A549 (cell line): ENCODE data around the gene CSAD. TPM values are rescaled to one million over a fixed set of nuclear protein-coding genes. Genes with fewer than 3 reads are reported as not detected.

ENCODE experiments used
- ATAC-seq, 2 experiments: fragments of 200-7000 bp in 1 of 2; fragments of >200 bp in 1 of 2; cut with Nextera tagmentation in 1 of 2; cut with Tn5 transposase in 1 of 2; 3 replicates each; pipeline versions ENCODE4 v1.8.0 to v1.9.1; 2018 to 2020; ENCODE audit warnings: mild to moderate bottlenecking in 1 of 2, moderate library complexity in 1 of 2
- CTCF ChIA-PET: fragments of 300-600 bp; sonication (Branson Sonifier 250); formaldehyde crosslinking; extraction: SDS; loops from one replicate; lab custom pipeline; 2021; ENCODE audit warnings: antibody characterized with exemption, inconsistent platforms; lab: Yijun Ruan, JAX
- POLR2A ChIA-PET: fragments of 350-600 bp; formaldehyde crosslinking; extraction: SDS; loops from one replicate; lab custom pipeline; 2021; ENCODE audit warnings: antibody characterized with exemption, inconsistent platforms; lab: Yijun Ruan, JAX
- DNase-seq, 2 experiments: peaks; one replicate each; pipeline versions ENCODE4 v3.0.0 to v3.0.0-alpha.2; 2011 to 2016; ENCODE audit warnings: low read depth in 1 of 2, low spot score in 1 of 2
- FAIRE-seq: peaks from 2 replicates; lab custom pipeline; 2011; peaks lifted over from hg19 to GRCh38; lab: Jason Lieb, UNC
- H3K27ac ChIP-seq, 2 experiments: fragments of >200 bp; sonication (Bioruptor Twin); formaldehyde crosslinking; 3 replicates each; pipeline ENCODE4 v1.5.1; 2016 to 2017
- H3K4me1 ChIP-seq: fragments of >200 bp; sonication (Bioruptor Twin); formaldehyde crosslinking; 3 replicates; pipeline ENCODE4 v1.6.1; 2016
- H3K4me2 ChIP-seq: fragments of >200 bp; sonication (Bioruptor Twin); formaldehyde crosslinking; 3 replicates; pipeline ENCODE4 v1.6.1; 2016
- H3K4me3 ChIP-seq: fragments of >200 bp; sonication (Bioruptor Twin); formaldehyde crosslinking; 3 replicates; pipeline ENCODE4 v1.5.1; 2016
- H3K9me3 ChIP-seq: fragments of >200 bp; sonication (Bioruptor Twin); formaldehyde crosslinking; 3 replicates; pipeline ENCODE4 v1.6.1; 2016
- CEBPB ChIP-seq, 2 experiments: fragments of >200 bp in 1 of 2; sonication (Bioruptor Twin) in 1 of 2; formaldehyde crosslinking in 1 of 2; IDR thresholded peaks; 2 replicates each; pipeline ENCODE4 v1.6.1; 2012 to 2016
- CTCF ChIP-seq: fragments of >200 bp; sonication (Bioruptor Twin); formaldehyde crosslinking; IDR thresholded peaks from 3 replicates; pipeline ENCODE4 v1.5.1; 2016
- EHF ChIP-seq: fragments of 250-450 bp; sonication (Bioruptor Pico); IDR thresholded peaks from 2 replicates; pipeline ENCODE4 v1.5.0; 2020; ENCODE audit warnings: mild to moderate bottlenecking
- EHMT2 ChIP-seq: fragments of 200-600 bp; sonication (generic); IDR thresholded peaks from 2 replicates; pipeline ENCODE4 v1.6.1; 2016; ENCODE audit warnings: antibody characterized with exemption, low read depth, mild to moderate bottlenecking, moderate library complexity
- ELK1 ChIP-seq: fragments of 150-350 bp; IDR thresholded peaks from 2 replicates; pipeline ENCODE4 v1.6.1; 2014; ENCODE audit warnings: low read depth, mild to moderate bottlenecking, low read length
- EP300 ChIP-seq, 2 experiments: fragments of >200 bp; sonication (Bioruptor Twin); formaldehyde crosslinking; IDR thresholded peaks; 2 replicates in 1 of 2; 3 replicates in 1 of 2; pipeline ENCODE4 v1.6.1; 2016 to 2017
- FOXS1 ChIP-seq: fragments of 250-450 bp; sonication (Bioruptor Pico); IDR thresholded peaks from 2 replicates; pipeline ENCODE4 v1.5.0; 2020; ENCODE audit warnings: mild to moderate bottlenecking, moderate library complexity
- GATA3 ChIP-seq: IDR thresholded peaks from 2 replicates; pipeline ENCODE4 v1.6.1; 2012; ENCODE audit warnings: borderline replicate concordance
- HES2 ChIP-seq: fragments of >200 bp; sonication (Bioruptor Twin); formaldehyde crosslinking; IDR thresholded peaks from 2 replicates; pipeline ENCODE4 v1.6.1; 2016
- HEYL ChIP-seq: fragments of 250-450 bp; sonication (Bioruptor Pico); IDR thresholded peaks from 2 replicates; pipeline ENCODE4 v1.8.0; 2021; ENCODE audit warnings: mild to moderate bottlenecking, moderate library complexity
- HOXB5 ChIP-seq: fragments of 250-450 bp; sonication (Bioruptor Pico); IDR thresholded peaks from 2 replicates; pipeline ENCODE4 v1.5.0; 2020; ENCODE audit warnings: mild to moderate bottlenecking, moderate library complexity
- MAX ChIP-seq: IDR thresholded peaks from 2 replicates; pipeline ENCODE4 v1.6.1; 2012
- MAZ ChIP-seq: fragments of 150-350 bp; IDR thresholded peaks from 2 replicates; pipeline ENCODE4 v1.6.1; 2014; ENCODE audit warnings: antibody characterized with exemption, low read depth, low read length, borderline replicate concordance
- NFE2L2 ChIP-seq: fragments of 150-350 bp; conservative IDR thresholded peaks from 2 replicates; pipeline ENCODE4 v1.6.1; 2014; ENCODE audit warnings: low read length
- PHF8 ChIP-seq: fragments of 200-600 bp; sonication (generic); IDR thresholded peaks from 2 replicates; pipeline ENCODE4 v1.6.1; 2016; ENCODE audit warnings: low read depth, mild to moderate bottlenecking, antibody characterized with exemption, moderate library complexity, borderline replicate concordance
- POLR2A ChIP-seq: IDR thresholded peaks from 2 replicates; pipeline ENCODE4 v1.6.1; 2012; ENCODE audit warnings: mild to moderate bottlenecking, low read length
- RAD21 ChIP-seq, 2 experiments: fragments of >200 bp in 1 of 2; sonication (Bioruptor Twin) in 1 of 2; formaldehyde crosslinking in 1 of 2; IDR thresholded peaks in 1 of 2; conservative IDR thresholded peaks in 1 of 2; 2 replicates in 1 of 2; 3 replicates in 1 of 2; pipeline ENCODE4 v1.6.1; 2012 to 2018; ENCODE audit warnings: inconsistent platforms in 1 of 2
- RCOR1 ChIP-seq: fragments of 150-350 bp; IDR thresholded peaks from 2 replicates; pipeline ENCODE4 v1.6.1; 2014; ENCODE audit warnings: antibody characterized with exemption, low read length, low read depth
- RNF2 ChIP-seq: fragments of 200-600 bp; sonication (generic); IDR thresholded peaks from 2 replicates; pipeline ENCODE4 v1.6.1; 2016; ENCODE audit warnings: low read depth, mild to moderate bottlenecking, antibody characterized with exemption, moderate library complexity, borderline replicate concordance
- TP53 ChIP-seq: fragments of 250-450 bp; sonication (Bioruptor Pico); IDR thresholded peaks from 2 replicates; pipeline ENCODE4 v1.5.0; 2021; ENCODE audit warnings: mild to moderate bottlenecking, moderate library complexity
- WGBS: methylation state at CpG from one replicate; pipeline ENCODE4 v1.1.6; 2017; ENCODE audit errors: missing lambda C conversion rate; 5-methylcytosine and 5-hydroxymethylcytosine counted together
- polyA plus RNA-seq, 4 experiments: library from polyadenylated mRNA; depleted of rRNA in 3 of 4; stranded (reverse); fragments of >200 nt; fragmentation: RNase III in 1 of 4; extraction: RNeasy Plus Mini Kit Qiagen cat#74134 plus additional on column Dnase treatment in 1 of 4; gene quantifications; 2 replicates in 3 of 4; 3 replicates in 1 of 4; pipeline ENCODE4 v1.2.3, GENCODE V29; 2011 to 2017

CSAD gene
- polyA plus RNA-seq, 2 of the 4 experiments (the other 2 are of a cell fraction), result 14.5 to 16.5 TPM

GRCh38 chr12:53192531-53193021, 11.9 kb upstream of the CSAD start:
- no peak for TF ChIP-seq NFE2L2
- no peak for TF ChIP-seq EHF (CRISPR knock-in tag)
- no peak for TF ChIP-seq POLR2A
- TF ChIP-seq FOXS1 (CRISPR knock-in tag), result no peak
- TF ChIP-seq CTCF, result no peak
- TF ChIP-seq TP53 (CRISPR knock-in tag), result no peak
- no peak for TF ChIP-seq EHMT2
- TF ChIP-seq RAD21 (conservative IDR thresholded peaks at IDR 0.05 in 1 of 2, IDR thresholded peaks at IDR 0.05 in 1 of 2), result no peak
- TF ChIP-seq HOXB5 (CRISPR knock-in tag), result no peak
- no peak for TF ChIP-seq RNF2
- no peak for TF ChIP-seq MAZ
- TF ChIP-seq HEYL (CRISPR knock-in tag), result no peak
- TF ChIP-seq HES2, result no peak
- TF ChIP-seq PHF8, result no peak
- TF ChIP-seq, all 56 proteins: peak for 0
- DNase-seq (no peak), FAIRE-seq (no peak), ATAC-seq (no peak)
- Histone ChIP-seq H3K4me1 (peaks cover 29% of the 10 kb centered on the region), H3K4me2 (no peak overlapping the region), H3K4me3 (no peak overlapping the region), H3K27ac (no peak overlapping the region), H3K9me3 (no peaks in the 10 kb centered on the region)
- WGBS, result 95% methylated on average over 14 of the region's 14 CpGs
- ChIA-PET CTCF (interaction anchor here (0.7 to 36.2 kb wide), 8 partner anchors 6 to 127 kb away, joined by 3 to 646 read pairs (median 30); partner anchors contain the start of genes CSAD, ITGB7 and ZNF740), POLR2A (interaction anchor here (1.7 to 5.4 kb wide), 2 partner anchors 12 to 33 kb away, joined by 4 to 33 read pairs; partner anchors contain the start of genes CSAD and ZNF740)

- FAIRE-seq (no peak), DNase-seq (no peak), ATAC-seq (no peak)
- ChIA-PET POLR2A (interaction anchor here (1.7 to 5.4 kb wide), 2 partner anchors 11 to 32 kb away, joined by 4 to 33 read pairs; partner anchors contain the start of genes CSAD and ZNF740), CTCF (interaction anchor here (1.5 to 36.2 kb wide), 9 partner anchors 6 to 126 kb away, joined by 3 to 646 read pairs (median 41); partner anchors contain the start of genes CSAD, ITGB7 and ZNF740)
- WGBS, result 95% methylated on average over 14 of the region's 14 CpGs
- TF ChIP-seq HOXB5 (CRISPR knock-in tag) (no peak), POLR2A (no peak), FOXS1 (CRISPR knock-in tag) (no peak), CEBPB (IDR thresholded peaks at IDR 0.05) (no peak), EP300 (IDR thresholded peaks at IDR 0.05) (no peak), MAX (no peak), ELK1 (no peak), RCOR1 (no peak), GATA3 (no peak)
- Histone ChIP-seq H3K4me3 (no peak overlapping the region), H3K4me2 (no peak overlapping the region), H3K27ac (no peak overlapping the region), H3K9me3 (no peaks in the 10 kb centered on the region), H3K4me1 (peaks cover 25% of the 10 kb centered on the region; the same call in 2 of the 3 replicates)
Observed at GRCh38 chr12:53191885-53192530, 11.3 kb upstream of the CSAD start.
